Measurements from ENCODE around the gene RHOG. TPM values are rescaled to one million over a fixed set of nuclear protein-coding genes. Genes with fewer than 3 reads are reported as not detected.

Gene RHOG
- total RNA-seq, 2 experiments from 2014 or later: 101 to 106 TPM

GRCh38 chr11:3886985-3887384, 46.2 kb upstream of the RHOG start:
- H3K4me3 Mint-ChIP-seq: no peak overlapping the region
- H3K9me3 Mint-ChIP-seq: no peaks in the 10 kb centered on the region
- Histone ChIP-seq H3K4me3 (ENCODE audit: low read length) (no peak overlapping the region), H3K27me3 (ENCODE audit: control insufficient read depth in 1 of 2, insufficient read depth in 2 of 2, low read length in 2 of 2) (no peaks in the 10 kb centered on the region), H3K4me1 (ENCODE audit: insufficient read depth, low read length) (peaks cover 33% of the 10 kb centered on the region), H3K36me3 (ENCODE audit: insufficient read depth, low read length) (no peaks in the 10 kb centered on the region), H3K9me3 (ENCODE audit: control insufficient read depth in 1 of 2, insufficient read depth in 1 of 2, low read length in 2 of 2) (no peaks in the 10 kb centered on the region), H3K27ac (ENCODE audit: low read depth in 1 of 2, low read length in 2 of 2) (no peak overlapping the region)
- ATAC-seq (ENCODE audit: poor library complexity): no peak
- H3K4me1 Mint-ChIP-seq (ENCODE audit: low read depth): peaks cover 75% of the 10 kb centered on the region
- no peaks in the 10 kb centered on the region for H3K27me3 Mint-ChIP-seq
- H3K36me3 Mint-ChIP-seq (ENCODE audit: low read depth): no peaks in the 10 kb centered on the region
- ChIA-PET CTCF (no interaction called here), POLR2A (no interaction called here)
- TF ChIP-seq, protein P1, sequence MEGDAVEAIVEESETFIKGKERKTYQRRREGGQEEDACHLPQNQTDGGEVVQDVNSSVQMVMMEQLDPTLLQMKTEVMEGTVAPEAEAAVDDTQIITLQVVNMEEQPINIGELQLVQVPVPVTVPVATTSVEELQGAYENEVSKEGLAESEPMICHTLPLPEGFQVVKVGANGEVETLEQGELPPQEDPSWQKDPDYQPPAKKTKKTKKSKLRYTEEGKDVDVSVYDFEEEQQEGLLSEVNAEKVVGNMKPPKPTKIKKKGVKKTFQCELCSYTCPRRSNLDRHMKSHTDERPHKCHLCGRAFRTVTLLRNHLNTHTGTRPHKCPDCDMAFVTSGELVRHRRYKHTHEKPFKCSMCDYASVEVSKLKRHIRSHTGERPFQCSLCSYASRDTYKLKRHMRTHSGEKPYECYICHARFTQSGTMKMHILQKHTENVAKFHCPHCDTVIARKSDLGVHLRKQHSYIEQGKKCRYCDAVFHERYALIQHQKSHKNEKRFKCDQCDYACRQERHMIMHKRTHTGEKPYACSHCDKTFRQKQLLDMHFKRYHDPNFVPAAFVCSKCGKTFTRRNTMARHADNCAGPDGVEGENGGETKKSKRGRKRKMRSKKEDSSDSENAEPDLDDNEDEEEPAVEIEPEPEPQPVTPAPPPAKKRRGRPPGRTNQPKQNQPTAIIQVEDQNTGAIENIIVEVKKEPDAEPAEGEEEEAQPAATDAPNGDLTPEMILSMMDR (IDR thresholded peaks at IDR 0.05): no peak
- peak overlapping the region; percentile 56 for H3K27ac Mint-ChIP-seq
- intact Hi-C loops (cut with DNase I, micrococcal nuclease): no loop called here
- DNase-seq: no peak

DNA sequence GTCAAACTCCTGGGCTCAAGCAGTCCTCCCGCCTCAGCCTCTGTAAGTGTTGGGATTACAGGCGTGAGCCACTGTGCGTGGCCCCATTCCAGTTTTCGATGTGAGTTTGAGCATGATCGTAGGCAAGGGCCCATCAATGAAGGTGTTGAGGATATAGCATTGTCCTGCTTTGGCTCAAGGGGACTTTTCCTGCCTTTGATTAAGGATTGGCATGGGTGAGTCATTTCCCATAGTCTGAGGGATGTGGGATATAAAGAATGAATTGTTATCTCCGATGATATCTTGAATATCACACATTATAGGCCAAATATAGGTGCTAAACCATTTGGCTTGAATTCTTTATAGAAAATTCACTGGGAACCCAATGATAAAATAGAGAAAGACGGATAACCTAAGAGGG, 45.1 kb upstream of the RHOG start:
- no peaks in the 10 kb centered on the region for H3K27me3 Mint-ChIP-seq

DNA sequence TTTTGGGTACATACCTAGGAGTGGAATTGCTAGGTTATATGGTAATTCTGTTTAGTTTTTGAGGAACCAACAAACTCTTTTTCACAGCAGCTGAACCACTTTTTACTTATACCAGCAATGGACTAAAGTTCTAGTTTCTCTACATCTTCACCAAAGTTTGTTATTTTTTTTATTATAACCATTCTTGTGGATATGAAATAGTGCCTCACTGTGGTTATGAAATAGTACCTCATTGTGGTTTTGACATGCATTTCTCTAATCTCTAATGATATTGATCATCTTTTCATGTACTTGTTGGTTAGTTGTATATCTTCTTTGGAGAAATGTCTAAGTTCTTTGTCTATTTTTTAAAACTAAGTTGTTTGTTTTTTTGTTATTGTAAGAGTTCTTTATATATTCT, 41.9 kb upstream of the RHOG start:
- TF ChIP-seq, protein P1 (IDR thresholded peaks at IDR 0.05): peak; percentile 28
- peaks cover 6% of the 10 kb centered on the region for H3K36me3 Mint-ChIP-seq (ENCODE audit: low read depth)
- Histone ChIP-seq H3K4me1 (ENCODE audit: insufficient read depth, low read length) (peaks cover 43% of the 10 kb centered on the region), H3K27ac (ENCODE audit: low read depth in 1 of 2, low read length in 2 of 2) (no peak overlapping the region), H3K36me3 (ENCODE audit: insufficient read depth, low read length) (no peaks in the 10 kb centered on the region), H3K9me3 (ENCODE audit: control insufficient read depth in 1 of 2, insufficient read depth in 1 of 2, low read length in 2 of 2) (no peaks in the 10 kb centered on the region), H3K4me3 (ENCODE audit: low read length) (no peak overlapping the region), H3K27me3 (ENCODE audit: control insufficient read depth in 1 of 2, insufficient read depth in 2 of 2, low read length in 2 of 2) (no peaks in the 10 kb centered on the region)
- peak overlapping the region; percentile 41 for H3K27ac Mint-ChIP-seq
- POLR2A ChIA-PET: interaction anchor here (1.0 to 1.6 kb wide), 3 partner anchors 25 to 42 kb away, joined by 4 to 11 read pairs (median 4); partner anchors contain the start of gene RHOG
- DNase-seq (peak in 3 of 14 experiments; percentile 40 to 48 (median 47)), ATAC-seq (ENCODE audit: poor library complexity) (peak; percentile 58)
- H3K4me3 Mint-ChIP-seq: no peak overlapping the region
- intact Hi-C loops (cut with DNase I, micrococcal nuclease): loop anchor here (1.0 to 5.0 kb wide), 3 partner anchors 27 to 58 kb away; partner anchors contain the start of gene STIM1 (in 1 of the 2)
- CTCF ChIA-PET: interaction anchor here (1.1 to 2.0 kb wide), 6 partner anchors 25 to 191 kb away, joined by 3 to 8 read pairs (median 5); partner anchors contain the start of genes RHOG and STIM1
- no peaks in the 10 kb centered on the region for H3K27me3 Mint-ChIP-seq
- H3K9me3 Mint-ChIP-seq: no peaks in the 10 kb centered on the region
- peaks cover 77% of the 10 kb centered on the region for H3K4me1 Mint-ChIP-seq (ENCODE audit: low read depth)

More for the DNA sequence above, 45.1 kb upstream of the RHOG start:
- H3K36me3 ChIP-seq (ENCODE audit: insufficient read depth, low read length): no peaks in the 10 kb centered on the region
- peaks cover 34% of the 10 kb centered on the region for H3K4me1 ChIP-seq (ENCODE audit: insufficient read depth, low read length)
- no peaks in the 10 kb centered on the region for H3K27me3 ChIP-seq (ENCODE audit: control insufficient read depth in 1 of 2, insufficient read depth in 2 of 2, low read length in 2 of 2)
- no peak overlapping the region for H3K4me3 Mint-ChIP-seq
- DNase-seq (no peak), ATAC-seq (ENCODE audit: poor library complexity) (no peak)
- H3K36me3 Mint-ChIP-seq (ENCODE audit: low read depth): peaks cover 1% of the 10 kb centered on the region
- TF ChIP-seq, protein P1 (IDR thresholded peaks at IDR 0.05): no peak
- CTCF ChIA-PET: interaction anchor here (1.2 kb wide), 1 partner anchor 61 kb away, joined by 4 read pairs; no protein-coding TSS in a partner anchor
- no peak overlapping the region for H3K4me3 ChIP-seq (ENCODE audit: low read length)
- peak overlapping the region; percentile 44 for H3K27ac Mint-ChIP-seq
- POLR2A ChIA-PET: no interaction called here
- H3K27ac ChIP-seq (ENCODE audit: low read depth in 1 of 2, low read length in 2 of 2): no peak overlapping the region
- peaks cover 73% of the 10 kb centered on the region for H3K4me1 Mint-ChIP-seq (ENCODE audit: low read depth)
- intact Hi-C loops (cut with DNase I, micrococcal nuclease): no loop called here
- H3K9me3 ChIP-seq (ENCODE audit: control insufficient read depth in 1 of 2, insufficient read depth in 1 of 2, low read length in 2 of 2): no peaks in the 10 kb centered on the region
- no peaks in the 10 kb centered on the region for H3K9me3 Mint-ChIP-seq

Measured in CD4-positive, alpha-beta T cell (primary cell).